Measurements from ENCODE around the gene ACACB.

GRCh38 chr12:109100741-109101140 lies 15.6 kb upstream of the ACACB start:
- TF ChIP-seq MXI1 (conservative IDR thresholded peaks at IDR 0.05; ENCODE audit: poor library complexity, severe bottlenecking) (no peak), RAD21 (conservative IDR thresholded peaks at IDR 0.05) (no peak), EZH2 (IDR thresholded peaks at IDR 0.05; ENCODE audit: borderline replicate concordance, insufficient read depth, low read length, poor library complexity, severe bottlenecking) (no peak), POLR2AphosphoS5 (IDR thresholded peaks at IDR 0.05) (no peak), EP300 (conservative IDR thresholded peaks at IDR 0.05; ENCODE audit: poor library complexity, severe bottlenecking) (no peak)
- TF ChIP-seq, protein P1, sequence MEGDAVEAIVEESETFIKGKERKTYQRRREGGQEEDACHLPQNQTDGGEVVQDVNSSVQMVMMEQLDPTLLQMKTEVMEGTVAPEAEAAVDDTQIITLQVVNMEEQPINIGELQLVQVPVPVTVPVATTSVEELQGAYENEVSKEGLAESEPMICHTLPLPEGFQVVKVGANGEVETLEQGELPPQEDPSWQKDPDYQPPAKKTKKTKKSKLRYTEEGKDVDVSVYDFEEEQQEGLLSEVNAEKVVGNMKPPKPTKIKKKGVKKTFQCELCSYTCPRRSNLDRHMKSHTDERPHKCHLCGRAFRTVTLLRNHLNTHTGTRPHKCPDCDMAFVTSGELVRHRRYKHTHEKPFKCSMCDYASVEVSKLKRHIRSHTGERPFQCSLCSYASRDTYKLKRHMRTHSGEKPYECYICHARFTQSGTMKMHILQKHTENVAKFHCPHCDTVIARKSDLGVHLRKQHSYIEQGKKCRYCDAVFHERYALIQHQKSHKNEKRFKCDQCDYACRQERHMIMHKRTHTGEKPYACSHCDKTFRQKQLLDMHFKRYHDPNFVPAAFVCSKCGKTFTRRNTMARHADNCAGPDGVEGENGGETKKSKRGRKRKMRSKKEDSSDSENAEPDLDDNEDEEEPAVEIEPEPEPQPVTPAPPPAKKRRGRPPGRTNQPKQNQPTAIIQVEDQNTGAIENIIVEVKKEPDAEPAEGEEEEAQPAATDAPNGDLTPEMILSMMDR (IDR thresholded peaks at IDR 0.05; ENCODE audit: poor library complexity, severe bottlenecking), result no peak

All from neural cell (in vitro differentiated cells).